ENCODE results near the gene DHRSX. TPM values are rescaled to one million over a fixed set of nuclear protein-coding genes. Genes with fewer than 3 reads are reported as not detected.

Gene DHRSX
- total and polyA plus RNA-seq, 2 donors (not counting 3 experiments of a cell fraction or from before 2014, with no cell fraction given), result 27.1 to 37.7 TPM

GRCh38 chrX:2523911-2524310 is 23.1 kb upstream of the DHRSX start:
- Histone ChIP-seq H3K27me3 (ENCODE audit: control insufficient read depth in 2 of 2, insufficient read depth in 2 of 2, low read length in 2 of 2) (no peaks in the 10 kb centered on the region), H3K4me1 (ENCODE audit: control insufficient read depth, extremely low read depth, insufficient read depth, low read length) (no peaks in the 10 kb centered on the region), H3K9me1 (replicated peaks; ENCODE audit: control insufficient read depth, extremely low read depth, insufficient read depth, low read length) (no peaks in the 10 kb centered on the region), H3K4me3 (replicated peaks in 1 of 3; ENCODE audit: insufficient read depth in 1 of 3, low read depth in 1 of 3, low read length in 3 of 3) (no peak overlapping the region), H4K20me1 (replicated peaks; ENCODE audit: control insufficient read depth, extremely low read depth, insufficient read depth, low read length) (no peaks in the 10 kb centered on the region), H3K9me3 (replicated peaks; ENCODE audit: control insufficient read depth, insufficient read depth, low read length) (no peaks in the 10 kb centered on the region), H3K36me3 (ENCODE audit: control insufficient read depth in 2 of 2, extremely low read depth in 1 of 2, insufficient read depth in 2 of 2, low read length in 2 of 2) (no peaks in the 10 kb centered on the region), H2AFZ (ENCODE audit: low read depth, low read length) (no peak overlapping the region), H3K27ac (ENCODE audit: insufficient read depth, low read depth, low read length) (no peak overlapping the region), H3K79me2 (ENCODE audit: control insufficient read depth, insufficient read depth, low read length) (no peaks in the 10 kb centered on the region), H3K4me2 (ENCODE audit: insufficient read depth, low read length) (no peak overlapping the region), H3K9ac (replicated peaks; ENCODE audit: extremely low read depth, insufficient read depth, low read length) (no peak overlapping the region)
- ChIA-PET CTCF (no interaction called here), POLR2A (no interaction called here)
- no TSS peak for BruUV-seq (replicated peaks)
- DNase-seq (ENCODE audit: low read depth, low spot score), result no peak
- no peak for FAIRE-seq
- intact Hi-C loops (cut with micrococcal nuclease) (no loop called here), dilution Hi-C loops (cut with MboI; ENCODE audit: extremely low pct_ligation_motif_present, low sequenced_read_pairs) (no loop called here)
- no peak for TF ChIP-seq GATA2 (IDR thresholded peaks at IDR 0.05; ENCODE audit: insufficient read depth, insufficient read length, low read depth, low read length)
- no peak for TF ChIP-seq EZH2 (IDR thresholded peaks at IDR 0.05; ENCODE audit: borderline replicate concordance, low read depth, low read length, severe bottlenecking)
- no peak for TF ChIP-seq MYC (IDR thresholded peaks at IDR 0.05; ENCODE audit: low read depth, low read length)
- TF ChIP-seq MAX (IDR thresholded peaks at IDR 0.05; ENCODE audit: insufficient read depth, insufficient read length), result no peak
- TF ChIP-seq POLR2A (IDR thresholded peaks at IDR 0.05; ENCODE audit: low read depth, low read length), result no peak
- TF ChIP-seq JUN (IDR thresholded peaks at IDR 0.05; ENCODE audit: borderline replicate concordance, insufficient read depth, insufficient read length, low read depth), result no peak
- TF ChIP-seq FOS (IDR thresholded peaks at IDR 0.05; ENCODE audit: borderline replicate concordance, insufficient read depth, low read length), result no peak
- TF ChIP-seq POLR2AphosphoS5 (IDR thresholded peaks at IDR 0.05; ENCODE audit: insufficient read depth, low read depth, low read length), result no peak
- TF ChIP-seq CTCF (IDR thresholded peaks at IDR 0.05; ENCODE audit: extremely low read depth in 1 of 2, insufficient read depth in 1 of 2, low read depth in 1 of 2, low read length in 2 of 2), result no peak

Measured in endothelial cell of umbilical vein (primary cell).